ENCODE data around the gene DMBX1. TPM values are rescaled to one million over a fixed set of nuclear protein-coding genes. Genes with fewer than 3 reads are reported as not detected.

Gene DMBX1
- total RNA-seq, 1 donor from 2014 or later = not detected

- DNase-seq (ENCODE audit: low read depth in 2 of 2) = no peak
Observed at GRCh38 chr1:46503421-46503820, 13.8 kb downstream of the DMBX1 start.

- no peak for DNase-seq (ENCODE audit: low read depth in 2 of 2)
Observed at GRCh38 chr1:46506470-46507219, 17.0 kb downstream of the DMBX1 start.

DNA sequence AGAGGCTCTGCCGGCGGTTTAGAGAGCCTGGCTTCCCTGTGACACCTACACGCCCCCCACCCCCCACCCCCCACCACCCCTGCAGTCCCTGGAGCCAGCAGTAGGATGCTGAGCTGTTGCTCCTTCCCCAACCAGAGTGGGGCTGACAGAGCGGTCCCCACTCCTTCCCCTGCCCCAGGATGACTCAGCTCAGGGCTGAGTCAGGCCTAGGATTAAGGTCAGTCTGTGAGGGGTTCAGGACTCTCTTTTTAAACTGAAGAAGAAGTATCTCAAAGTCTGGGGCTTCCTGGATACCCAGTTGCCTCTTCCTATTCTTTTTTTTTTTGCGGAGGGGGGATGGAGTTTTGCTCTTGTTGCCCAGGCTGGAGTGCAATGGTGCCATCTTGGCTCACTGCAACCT is 19.1 kb downstream of the DMBX1 start:
- no peak for DNase-seq (ENCODE audit: low read depth in 2 of 2)

DNA sequence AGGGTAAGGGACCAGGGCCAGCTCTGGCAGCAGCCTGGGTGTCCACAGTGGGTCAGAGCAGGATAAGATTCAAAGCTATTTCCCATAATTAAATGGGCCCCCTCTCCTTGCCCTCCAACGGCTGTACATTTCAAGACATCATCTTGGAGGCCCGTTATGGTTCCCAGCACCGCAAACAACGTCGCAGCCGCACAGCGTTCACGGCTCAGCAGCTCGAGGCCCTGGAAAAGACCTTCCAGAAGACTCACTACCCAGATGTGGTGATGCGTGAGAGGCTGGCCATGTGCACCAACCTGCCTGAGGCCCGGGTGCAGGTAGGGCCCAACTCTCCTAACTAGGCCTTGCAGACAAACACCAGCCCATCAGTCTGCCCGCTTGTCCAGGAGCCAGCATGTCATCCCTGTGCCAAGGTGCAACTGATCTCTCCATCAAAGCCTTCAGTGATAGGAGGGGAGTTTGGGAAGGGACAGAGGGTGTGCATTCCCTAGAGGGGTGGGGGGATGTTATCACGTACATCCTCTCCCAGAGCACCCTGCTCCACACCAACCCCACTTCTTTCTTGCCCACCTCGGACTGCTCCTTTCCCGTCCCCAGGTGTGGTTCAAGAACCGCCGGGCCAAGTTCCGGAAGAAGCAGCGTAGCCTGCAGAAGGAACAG is 20.8 kb downstream of the DMBX1 start:
- no peak for DNase-seq (ENCODE audit: low read depth in 2 of 2)

GRCh38 chr1:46510998-46511365 is 21.3 kb downstream of the DMBX1 start:
- no peak for DNase-seq (ENCODE audit: low read depth in 2 of 2)

GRCh38 chr1:46512135-46512791 is 22.6 kb downstream of the DMBX1 start:
- no peak for DNase-seq (ENCODE audit: low read depth in 2 of 2)

DNA sequence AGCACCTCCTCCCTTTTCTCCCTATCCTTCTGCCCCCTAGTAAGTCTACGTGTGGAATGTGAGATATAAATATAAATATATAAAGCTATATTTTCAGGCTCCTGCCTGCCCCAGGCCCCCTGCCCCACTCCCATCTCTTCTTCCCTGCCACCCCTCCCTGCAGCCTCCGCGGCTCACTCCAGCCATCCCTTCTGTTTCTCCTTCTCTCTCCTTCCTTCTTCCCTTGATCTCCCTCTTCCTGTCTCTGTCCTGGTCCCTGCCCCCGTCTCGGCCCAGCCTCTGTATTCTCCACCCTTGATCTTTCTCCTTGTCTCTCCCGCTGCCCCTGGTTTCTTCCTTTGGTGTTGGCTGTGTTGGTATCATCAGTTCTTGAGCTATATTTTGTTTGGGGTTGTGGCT is 23.2 kb downstream of the DMBX1 start:
- no peak for DNase-seq (ENCODE audit: low read depth in 2 of 2)

- DNase-seq (ENCODE audit: low read depth in 2 of 2) = peak in 1 of 2 donors; percentile 65
Observed at GRCh38 chr1:46513536-46513935, 23.9 kb downstream of the DMBX1 start.

DNA sequence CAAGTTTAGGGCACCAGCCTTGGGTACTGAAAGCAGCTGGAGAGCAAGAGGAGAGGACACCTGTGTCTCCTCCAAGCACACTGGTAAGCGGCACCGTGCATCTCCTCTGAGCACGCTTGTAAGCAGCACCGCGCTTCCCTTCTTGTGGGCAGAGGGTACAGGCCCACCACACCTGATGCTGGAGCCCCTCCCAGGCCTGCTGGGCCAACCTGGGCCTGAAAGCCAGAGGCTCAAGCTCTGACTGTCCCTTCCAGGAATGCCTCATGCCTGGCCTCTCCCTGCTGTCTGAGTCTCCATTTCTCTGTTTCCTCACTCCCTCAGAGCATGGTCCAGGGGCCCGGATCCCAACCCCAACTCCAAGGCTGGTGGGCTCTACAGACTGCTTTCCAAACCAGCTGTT is 25.9 kb downstream of the DMBX1 start:
- DNase-seq (ENCODE audit: low read depth in 2 of 2) = no peak

- DNase-seq (ENCODE audit: low read depth in 2 of 2) = no peak
Observed at GRCh38 chr1:46516200-46516950, 26.7 kb downstream of the DMBX1 start.

GRCh38 chr1:46517010-46517600 is 27.5 kb downstream of the DMBX1 start:
- no peak for DNase-seq (ENCODE audit: low read depth in 2 of 2)

GRCh38 chr1:46517932-46518498 is 28.4 kb downstream of the DMBX1 start:
- no peak for DNase-seq (ENCODE audit: low read depth in 2 of 2)

DNA sequence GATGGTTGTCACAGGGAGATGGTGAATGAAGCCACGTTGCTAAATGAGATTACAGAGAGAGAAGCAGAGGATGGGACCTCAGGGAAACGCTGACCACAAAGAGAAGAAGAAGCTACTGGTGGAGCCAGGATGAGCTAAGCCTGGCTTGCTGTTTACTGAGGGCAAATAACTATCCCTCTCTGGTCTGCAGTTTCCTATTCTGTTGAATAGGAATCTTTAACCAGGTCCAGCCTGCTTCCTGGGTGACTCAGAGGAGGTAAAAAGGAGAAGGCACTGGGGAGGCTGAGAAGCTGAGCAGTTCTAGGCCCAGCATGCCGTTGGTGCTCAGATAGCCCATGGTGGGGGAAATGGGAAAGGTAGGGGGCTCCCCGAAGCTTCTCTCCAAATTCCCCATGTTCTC is 29.6 kb downstream of the DMBX1 start:
- no peak for DNase-seq (ENCODE audit: low read depth in 2 of 2)

GRCh38 chr1:46520063-46520911 is 30.7 kb downstream of the DMBX1 start:
- peak in 1 of 2 donors; percentile 14 for DNase-seq (ENCODE audit: low read depth in 2 of 2)

GRCh38 chr1:46521414-46521813 is 31.8 kb downstream of the DMBX1 start:
- DNase-seq (ENCODE audit: low read depth in 2 of 2) = no peak

DNA sequence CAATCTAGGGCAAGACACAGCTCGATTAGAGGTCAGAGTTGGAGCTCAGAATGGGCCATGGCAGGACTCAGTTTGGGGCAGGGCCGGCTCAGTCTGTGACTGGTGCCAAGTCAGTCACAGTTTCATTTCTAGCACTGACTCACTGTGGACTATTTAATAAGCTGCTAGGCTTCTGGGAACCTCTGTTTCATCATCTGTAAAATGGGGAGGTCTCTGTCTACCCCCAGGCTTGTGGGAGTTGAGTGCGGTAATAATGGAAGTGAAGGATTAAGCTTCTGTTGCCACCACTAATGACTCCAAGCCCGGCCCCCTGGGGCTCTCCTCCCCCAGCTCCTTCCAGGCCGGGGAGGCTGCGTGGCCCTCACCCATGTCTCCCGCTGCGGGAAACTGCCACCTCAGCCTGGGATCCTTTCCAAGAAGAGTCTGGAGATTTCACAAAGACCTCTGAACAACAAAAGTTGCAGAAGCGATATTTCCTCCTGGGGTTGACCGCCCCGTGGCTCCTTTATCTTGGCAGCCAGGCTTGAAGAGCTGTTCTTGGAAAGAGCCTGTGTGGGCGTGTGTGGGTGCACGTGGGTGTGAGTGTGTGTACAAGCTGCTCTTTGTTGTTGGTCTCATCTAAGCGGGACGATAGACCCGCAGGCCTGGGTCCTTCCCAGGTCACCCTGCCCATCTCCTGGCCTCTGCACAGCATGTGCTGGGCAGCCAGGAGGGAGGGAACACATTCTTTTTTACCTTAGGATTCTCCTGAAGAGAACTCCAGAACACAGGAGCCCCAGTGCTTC is 32.7 kb downstream of the DMBX1 start:
- peak in 1 of 2 donors; percentile 26 for DNase-seq (ENCODE audit: low read depth in 2 of 2)

GRCh38 chr1:46522969-46523320 is 33.3 kb downstream of the DMBX1 start:
- DNase-seq (ENCODE audit: low read depth in 2 of 2) = no peak

- no peak for DNase-seq (ENCODE audit: low read depth in 2 of 2)
Observed at GRCh38 chr1:46523496-46524353, 34.1 kb downstream of the DMBX1 start.

DNA sequence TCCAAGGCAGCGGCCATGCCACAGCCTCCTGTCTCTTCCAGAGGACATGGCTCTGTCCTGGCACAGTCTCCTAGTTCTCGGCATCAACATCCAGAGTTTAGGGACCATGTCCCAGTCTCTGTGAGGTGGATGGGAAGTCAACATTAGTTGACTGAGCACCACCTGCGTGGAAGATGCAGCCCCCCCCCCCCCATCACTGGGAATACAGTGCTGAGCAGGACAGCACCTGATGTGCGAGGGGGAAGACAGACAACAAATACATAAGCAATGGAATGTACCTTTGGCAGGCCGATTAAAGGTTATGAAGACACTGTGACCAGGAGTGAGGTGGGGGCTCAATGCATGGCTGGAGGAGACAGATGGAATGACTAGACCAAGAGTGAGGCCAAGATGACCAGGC is 35.2 kb downstream of the DMBX1 start:
- no peak for DNase-seq (ENCODE audit: low read depth in 2 of 2)
